GM19397 (cell line): ENCODE data around the gene SLC45A1.

ENCODE experiments used
- ATAC-seq: cut with Tn5 transposase; IDR thresholded peaks from one replicate; pipeline ENCODE4 v1.9.1; 2021; ENCODE audit warnings: mild to moderate bottlenecking, moderate library complexity; ENCODE audit not compliant: unreplicated experiment

SLC45A1 gene

DNA sequence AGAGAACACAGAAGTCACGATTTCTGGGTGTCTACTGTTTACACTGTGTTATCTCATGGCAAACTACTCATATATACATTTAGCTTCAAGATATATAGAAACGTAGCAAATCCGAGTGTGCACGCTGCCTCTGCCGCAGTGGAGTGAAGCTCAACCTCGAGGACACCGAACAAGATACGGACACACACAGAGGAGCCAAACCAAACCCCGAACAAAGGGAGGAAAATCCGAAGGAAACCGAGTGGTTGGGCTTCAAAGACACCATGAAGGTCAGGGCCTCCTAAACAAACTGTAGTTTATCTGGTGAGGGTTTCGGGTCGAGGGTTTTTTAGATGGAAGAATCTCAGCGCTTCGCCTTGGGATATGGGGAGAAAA, 34.5 kb downstream of the SLC45A1 start:
- ATAC-seq = no peak

DNA sequence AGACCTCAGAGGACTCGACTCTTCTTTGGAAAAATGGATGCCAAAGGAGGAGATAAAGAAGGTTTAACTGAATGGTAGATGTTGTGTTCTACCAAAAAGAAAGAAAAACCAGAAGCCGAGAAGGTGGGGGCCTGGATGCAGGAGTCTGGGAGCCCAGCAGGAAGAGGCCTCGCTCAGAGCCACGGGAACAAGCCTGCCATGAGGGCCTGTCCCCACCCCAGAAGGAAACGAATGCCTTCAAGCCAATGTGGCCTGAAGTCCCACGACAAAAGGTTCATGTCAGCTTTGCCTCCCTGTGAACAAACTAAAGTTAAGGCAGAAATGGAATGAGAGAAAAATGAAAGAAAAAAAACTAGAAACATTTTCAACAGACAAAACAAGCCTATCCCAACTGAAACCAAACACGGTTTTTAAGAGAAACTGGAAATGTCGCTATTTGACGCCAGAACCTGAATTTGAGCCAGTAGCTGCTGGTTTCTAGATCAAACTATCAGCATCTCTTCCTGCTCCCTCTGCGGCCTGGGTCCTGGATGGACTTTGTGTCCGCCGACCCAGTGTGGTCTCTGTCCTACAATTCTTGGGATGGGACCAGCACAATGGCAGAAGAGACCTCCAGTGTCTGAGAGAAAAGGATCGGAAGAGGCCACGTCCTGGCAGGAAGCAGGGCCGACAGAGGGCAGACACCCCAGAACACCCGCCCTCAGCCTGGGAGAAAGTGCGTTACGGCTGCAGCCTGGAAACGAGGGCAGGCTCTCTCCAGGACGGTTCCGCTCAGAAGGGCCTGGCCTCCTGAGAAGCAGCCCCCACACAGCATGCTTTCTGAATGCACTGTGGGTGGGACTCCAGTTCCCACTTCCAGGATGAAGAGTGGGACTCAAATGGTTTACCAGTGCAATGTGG, 35.2 kb downstream of the SLC45A1 start:
- no peak for ATAC-seq

DNA sequence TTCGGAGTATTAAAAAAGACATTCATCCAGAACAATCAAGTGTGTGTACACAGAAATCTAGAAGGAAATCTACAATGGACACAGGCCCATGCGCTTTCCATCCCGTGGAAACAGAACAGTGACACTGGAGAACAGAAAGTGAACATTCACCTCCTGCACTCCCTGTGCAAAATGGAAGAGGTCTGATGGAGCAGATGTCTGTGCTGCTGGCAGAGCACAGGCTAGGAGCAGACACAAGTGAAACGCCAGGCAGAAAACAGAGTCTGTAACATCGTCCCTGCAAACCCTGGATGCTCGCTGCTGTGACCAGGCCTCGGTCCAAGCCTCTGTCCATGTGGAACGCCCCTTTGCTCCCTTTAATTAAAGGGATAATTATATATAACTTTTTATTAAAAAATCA, 36.1 kb downstream of the SLC45A1 start:
- no peak for ATAC-seq

DNA sequence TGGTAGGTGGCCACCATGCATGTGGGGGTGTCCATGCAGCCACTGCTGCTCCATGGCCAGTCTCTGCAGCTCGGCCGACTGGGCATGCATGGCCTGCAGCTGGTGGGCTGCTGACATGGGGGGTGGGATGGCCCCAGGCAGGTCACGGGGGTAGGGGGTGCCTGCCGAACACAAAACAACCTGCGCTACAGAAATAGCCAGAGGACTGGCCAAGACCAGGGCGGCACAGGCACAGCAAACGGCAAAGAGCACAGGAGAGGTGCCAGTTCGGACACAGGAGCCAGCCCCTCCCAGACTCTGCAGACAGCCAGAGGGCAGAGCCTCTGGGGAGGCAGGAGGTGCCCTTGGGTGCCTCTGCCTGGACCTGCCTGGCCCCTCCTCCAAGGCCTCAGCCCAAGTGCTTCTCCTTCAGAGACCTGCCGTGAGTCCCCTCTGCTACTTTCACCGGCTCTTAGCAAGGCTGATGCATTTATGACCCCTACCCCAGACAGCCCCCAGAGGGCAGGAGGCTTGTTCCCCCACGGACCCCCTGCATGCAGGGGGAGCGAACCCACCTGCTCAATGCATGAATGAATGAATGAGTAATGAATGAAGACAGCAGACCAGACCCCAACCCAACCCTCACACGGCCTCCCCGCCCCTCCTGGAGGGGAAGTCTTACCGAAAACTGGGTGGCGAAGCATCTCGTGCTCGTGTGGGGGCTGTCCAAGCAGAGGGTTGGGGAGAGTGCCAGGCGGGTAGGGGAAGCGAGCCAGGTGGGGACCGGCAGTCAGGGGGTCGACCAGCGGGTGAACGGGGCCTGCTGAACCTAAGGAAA, 37.7 kb downstream of the SLC45A1 start:
- ATAC-seq = no peak

DNA sequence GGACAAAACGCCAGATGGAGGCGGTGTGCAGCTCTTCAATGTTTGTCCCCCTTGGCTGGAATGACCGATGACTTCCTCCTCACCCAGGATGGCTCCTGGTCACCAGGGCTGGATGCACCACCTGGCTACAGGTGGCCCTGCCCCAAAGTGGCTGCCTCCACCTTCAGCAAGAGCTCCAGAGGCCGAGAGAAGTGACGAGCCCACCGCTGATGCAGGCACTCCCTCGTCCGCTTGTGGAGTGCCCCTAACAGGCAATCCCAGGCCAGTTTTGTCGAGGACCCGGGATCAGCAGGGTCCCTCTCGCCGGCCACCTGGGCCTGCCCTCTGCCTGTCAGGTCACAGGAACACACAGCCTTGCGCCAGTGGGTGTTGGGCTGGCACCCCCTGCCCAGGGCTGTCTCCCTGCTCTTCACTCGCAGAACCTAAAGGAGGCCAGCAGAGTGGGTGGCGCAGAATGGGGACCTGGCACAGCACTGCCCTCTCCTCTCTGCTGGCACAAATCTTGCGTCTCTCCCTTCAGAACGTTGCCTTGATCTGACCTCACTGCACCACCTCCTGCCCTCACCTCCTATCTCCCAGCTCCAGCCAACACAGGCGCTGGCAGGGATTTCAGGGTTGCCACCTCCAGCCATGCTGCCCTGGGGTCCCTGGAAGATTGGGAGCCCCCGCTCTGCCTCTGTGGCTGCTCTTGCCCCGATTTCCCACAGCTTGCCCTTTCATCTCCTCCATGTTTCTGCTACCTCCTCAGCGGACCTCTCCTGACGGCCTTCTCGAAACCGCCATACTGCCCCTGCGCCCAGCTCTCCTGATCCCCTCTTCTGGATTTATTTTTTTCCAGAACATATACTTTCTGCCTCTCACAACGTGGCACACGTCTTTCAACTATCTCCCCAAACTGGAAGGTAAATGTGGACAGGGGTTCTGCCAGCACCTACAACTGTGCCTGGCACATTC, 38.6 kb downstream of the SLC45A1 start:
- no peak for ATAC-seq

DNA sequence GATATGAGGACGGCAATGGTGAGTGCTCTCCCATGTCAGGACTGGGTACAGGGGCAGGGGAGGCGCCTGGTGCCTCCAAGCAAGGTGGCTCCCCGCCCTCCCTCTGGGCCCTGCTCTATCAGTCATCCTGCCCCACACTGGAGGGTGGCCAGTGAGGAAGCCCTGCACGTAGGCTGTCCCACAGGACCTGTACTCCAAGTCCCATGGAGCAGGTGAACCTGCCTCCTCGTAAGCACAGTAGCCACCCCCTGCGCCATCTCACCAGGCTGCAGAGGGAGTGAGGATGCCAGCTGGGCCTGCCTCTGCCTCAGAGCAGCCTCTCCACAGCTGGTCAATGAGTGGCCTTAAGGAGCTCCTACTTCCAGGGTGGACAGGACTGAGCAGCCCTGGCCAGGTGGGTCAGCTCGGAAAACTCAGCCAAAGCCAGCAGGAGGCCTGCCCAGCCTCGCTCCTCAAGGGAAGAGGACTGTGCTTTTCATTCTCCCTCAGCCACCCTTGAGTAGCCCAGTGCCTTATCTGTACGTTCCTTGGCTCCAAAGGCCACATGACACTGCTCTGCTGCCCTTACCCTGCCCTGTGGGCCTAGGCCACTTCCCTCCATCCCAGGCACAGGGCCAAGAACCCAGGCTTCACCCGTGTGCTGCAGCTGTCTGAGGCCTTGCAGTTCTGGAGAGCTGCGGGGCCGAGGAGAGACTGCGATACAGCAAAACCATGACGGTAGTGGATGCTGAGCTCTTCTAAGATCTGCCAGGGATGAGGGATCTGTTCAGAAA, 39.6 kb downstream of the SLC45A1 start:
- ATAC-seq = no peak

DNA sequence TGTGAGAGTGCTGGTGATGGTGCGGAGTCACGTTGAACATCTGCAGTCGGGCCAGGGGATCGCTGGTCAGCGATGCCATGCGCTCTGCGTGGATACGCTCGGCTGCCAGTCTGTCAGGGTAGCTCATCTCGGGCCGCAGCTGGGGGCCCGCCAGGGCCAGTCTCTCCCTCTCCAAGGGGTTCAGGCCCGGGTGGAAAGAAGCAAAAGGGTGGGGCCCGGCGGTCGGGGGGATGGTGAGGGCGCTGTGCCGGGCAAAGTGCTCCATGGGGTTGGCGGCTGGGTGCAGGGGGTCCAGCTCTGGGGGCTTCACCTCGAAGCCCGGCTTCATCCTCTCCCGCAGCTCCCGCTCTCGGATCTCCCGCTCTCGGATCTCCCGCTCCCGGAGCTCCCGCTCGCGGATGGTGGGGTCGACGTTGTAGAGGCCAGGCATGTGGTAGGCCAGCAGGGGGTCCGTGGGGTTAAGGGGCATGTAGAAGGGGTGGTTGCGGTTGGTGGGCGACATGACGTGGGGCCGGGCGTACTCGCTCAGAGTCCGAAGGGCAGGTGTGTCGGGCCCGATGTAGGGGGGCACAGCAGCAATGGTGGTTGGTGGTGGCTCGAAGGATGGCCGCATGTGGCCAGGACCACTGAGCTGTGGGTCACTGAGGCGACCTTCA, 40.5 kb downstream of the SLC45A1 start:
- no peak for ATAC-seq

DNA sequence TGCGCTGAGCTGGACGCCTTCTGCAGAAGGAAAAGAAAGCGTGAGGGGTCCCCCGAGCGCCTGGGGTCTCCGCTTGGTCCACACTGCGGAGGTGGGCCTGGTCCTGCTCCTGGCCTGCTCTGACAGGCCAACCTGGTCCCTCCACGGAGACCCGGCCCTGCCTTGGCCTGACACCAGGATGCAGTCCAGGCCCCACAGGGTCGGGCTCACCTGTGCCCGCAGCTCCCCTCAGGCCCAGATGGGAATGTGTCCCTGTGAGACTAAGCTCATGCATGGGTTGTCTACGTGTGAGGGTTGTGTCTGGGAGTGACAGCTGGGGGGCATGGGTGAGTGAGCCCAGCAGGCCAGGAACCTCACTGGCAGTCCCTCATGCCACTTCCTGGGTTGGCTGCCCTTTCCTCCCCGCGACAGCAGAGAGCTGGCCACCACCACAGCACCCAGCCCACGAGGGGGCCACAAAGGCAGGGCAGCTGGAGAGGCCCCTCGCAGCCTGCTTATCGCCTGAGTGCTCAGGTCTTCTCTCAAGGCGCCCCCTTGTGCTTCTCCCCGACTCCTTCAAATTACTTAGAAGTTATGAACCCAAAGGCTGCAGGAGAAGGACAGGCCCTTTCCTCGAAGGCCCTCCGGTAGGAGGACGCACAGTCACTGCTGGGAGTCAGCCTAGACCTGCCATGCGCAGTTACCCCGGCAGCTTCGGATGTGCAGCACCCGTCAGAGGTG, 41.1 kb downstream of the SLC45A1 start:
- no peak for ATAC-seq

DNA sequence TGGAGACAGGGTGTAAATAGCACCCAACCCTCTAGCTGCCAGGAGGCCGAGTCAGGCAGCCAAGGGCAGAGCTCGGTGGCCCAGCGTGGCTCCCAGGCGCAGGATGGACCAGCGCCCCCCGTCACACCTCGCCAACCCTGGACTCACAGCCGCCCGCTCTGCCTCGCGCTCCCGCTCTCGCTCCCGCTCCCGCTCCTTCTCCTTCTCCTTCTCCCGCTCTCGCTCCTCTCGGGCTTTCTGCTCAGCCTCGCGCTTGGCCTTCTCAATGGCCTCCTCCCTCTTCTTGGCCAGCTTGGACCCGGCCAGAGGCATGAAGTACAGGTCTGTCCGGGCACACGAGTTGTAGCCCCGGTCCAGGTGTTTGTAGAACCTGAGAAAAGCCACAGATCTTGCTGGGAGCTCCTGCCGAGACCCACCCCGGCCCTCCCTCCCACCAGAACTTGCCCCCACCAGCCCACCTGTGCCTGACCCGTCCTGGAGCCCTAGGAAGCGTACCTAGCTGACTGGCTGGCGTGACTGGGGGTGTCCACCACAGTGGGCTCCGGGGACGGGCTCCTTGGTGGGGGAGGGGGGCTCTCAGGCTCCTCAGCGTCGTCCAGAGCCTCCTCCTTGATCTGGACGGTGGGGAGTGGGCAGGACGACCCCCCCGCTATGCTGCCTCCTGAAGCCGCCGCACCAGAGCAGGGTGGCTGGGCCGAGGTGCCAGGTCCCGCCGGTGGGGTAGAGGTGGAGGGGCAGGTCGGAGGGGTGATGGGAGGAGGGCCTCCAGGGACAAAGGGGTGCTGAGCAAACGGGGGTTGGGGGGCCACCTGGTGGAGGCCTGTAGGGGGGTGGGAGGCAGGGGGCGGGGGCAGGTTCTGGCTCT, 41.9 kb downstream of the SLC45A1 start:
- no peak for ATAC-seq

DNA sequence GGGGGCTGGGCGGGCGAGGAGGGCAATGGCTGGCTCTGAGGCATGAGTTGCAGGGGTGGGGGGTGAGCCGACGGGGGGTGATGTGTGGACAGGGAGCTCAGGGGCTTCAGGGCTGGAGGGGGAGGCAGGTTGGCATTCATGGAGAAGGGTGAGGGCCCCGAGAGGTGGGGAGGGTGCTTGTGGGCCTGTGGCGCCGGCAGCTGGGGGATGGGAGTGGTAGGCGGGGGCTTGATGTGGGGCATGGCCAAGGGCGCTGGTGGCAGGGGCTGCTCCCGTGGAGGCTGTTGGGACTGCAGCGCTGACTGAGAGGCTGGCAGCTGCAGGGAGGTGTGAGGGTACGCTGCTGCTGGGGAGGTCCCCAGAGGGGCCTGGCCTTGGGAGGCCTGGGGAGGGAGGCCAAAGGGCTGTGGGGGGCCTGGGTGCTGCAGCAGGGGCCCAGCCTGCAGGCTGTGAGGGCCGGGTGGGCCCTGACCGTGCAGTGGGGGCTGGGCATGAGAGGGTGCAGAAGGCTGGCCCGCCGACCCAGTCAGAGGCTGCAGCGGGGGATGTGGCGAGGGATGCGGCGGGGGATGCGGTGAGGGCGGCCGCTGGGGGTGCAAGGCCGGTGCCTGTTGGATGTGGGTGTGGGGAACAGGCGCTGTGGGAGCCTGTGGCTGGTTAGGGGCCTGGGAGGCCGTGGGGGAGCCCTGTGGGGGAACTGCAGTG, 42.7 kb downstream of the SLC45A1 start:
- no peak for ATAC-seq

DNA sequence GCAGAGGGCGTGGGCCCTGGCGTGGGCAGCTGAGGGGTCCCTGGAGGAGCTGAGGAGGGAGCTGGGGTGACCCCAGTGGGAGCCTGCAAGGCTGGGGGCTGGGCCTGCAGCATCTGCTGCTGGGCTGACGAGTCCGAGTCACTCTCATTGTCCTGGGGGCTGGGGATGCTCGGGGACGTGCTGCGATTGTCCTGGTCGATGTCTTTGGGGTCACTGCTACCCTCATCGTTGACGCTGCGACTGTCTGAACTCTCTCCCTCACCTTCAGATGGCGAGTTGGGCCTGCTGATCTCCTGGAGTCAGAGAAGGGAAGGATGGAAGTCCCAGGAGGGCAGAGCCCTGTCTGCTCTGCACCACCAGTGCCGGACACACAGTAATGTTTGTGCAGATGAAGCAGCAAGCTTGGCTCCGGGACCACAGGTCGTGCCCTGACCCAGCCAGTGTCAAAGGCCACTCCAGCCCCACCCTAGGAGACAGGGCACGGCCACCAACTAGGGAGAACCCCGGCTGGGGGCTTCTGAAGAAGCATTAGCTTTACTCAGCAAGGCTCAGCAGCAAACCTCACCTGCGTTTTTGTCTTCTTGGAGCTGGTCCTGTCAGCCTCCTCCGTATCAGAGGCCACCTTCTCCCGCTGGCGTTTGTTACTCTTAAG, 43.4 kb downstream of the SLC45A1 start:
- ATAC-seq = no peak

DNA sequence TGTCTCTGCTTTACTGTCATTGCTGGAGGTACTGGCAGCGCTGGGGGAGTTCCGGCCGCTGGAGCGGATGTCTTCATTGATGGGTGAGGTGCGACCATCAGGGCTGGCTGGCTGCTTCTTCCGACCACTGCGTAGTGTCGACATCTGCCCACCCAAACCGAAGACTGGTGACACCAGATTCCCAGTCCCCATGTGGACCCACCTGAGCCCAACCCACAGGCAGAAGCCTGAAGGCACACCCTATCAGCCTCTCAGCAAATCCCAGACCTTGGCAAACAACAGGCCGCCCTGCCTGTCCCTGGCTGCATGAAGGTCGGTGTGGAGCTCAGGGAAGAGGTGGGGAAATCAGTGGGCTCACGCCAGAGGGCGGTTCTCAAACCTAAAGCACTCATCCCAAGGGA, 44.8 kb downstream of the SLC45A1 start:
- no peak for ATAC-seq

DNA sequence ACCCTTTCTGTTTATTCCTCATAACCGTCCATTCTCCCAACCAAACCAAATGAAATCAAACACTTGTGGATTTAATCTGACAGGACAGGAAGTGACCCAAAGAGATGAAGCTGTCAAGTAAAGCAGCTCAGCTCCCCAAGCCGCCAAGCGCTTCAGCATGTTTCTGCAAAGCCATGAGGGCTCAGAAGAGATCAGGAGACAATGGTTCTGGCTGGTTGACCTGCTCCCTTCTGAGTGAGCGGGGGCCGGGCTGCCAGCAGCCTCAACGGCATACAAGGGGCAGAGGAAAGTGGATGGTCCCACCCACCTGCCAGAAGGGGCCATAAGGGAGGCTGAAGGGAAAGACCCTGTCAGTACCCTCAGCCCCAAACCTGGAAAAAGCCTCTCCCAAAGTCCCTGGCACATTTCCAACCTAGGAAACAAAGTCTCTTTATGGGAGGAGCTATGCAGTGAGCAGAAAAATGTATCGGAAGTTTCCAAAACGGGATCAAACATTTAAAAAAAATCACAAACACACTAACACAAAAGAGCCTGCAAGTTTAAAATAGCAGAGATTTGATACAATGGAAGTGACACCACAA, 45.4 kb downstream of the SLC45A1 start:
- no peak for ATAC-seq

DNA sequence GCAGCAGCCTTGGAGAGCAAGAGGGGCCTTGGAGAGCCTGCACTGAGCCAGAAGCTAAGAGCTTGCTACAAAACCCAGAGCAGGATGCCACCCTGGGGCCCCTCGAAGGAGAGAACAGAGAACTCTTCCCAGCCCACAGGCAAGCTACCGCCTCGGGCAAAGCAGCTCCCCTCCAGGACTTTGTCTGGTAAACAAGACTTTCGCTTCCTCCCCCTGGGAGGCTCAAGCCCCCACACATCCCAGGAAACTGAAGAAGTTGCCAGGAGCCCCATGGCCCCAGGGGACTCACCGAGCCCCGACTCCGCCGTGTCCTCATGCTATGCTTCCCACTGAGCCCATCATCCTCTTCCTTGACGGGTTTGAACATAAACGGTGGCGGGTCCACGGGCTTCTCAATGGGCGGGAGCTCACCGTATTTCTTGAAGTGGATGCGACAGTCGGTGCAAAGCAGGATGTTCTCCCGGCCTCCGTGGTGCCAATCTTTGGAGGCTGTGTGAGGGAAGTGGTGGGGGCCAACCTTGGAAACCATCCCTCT, 45.9 kb downstream of the SLC45A1 start:
- no peak for ATAC-seq

DNA sequence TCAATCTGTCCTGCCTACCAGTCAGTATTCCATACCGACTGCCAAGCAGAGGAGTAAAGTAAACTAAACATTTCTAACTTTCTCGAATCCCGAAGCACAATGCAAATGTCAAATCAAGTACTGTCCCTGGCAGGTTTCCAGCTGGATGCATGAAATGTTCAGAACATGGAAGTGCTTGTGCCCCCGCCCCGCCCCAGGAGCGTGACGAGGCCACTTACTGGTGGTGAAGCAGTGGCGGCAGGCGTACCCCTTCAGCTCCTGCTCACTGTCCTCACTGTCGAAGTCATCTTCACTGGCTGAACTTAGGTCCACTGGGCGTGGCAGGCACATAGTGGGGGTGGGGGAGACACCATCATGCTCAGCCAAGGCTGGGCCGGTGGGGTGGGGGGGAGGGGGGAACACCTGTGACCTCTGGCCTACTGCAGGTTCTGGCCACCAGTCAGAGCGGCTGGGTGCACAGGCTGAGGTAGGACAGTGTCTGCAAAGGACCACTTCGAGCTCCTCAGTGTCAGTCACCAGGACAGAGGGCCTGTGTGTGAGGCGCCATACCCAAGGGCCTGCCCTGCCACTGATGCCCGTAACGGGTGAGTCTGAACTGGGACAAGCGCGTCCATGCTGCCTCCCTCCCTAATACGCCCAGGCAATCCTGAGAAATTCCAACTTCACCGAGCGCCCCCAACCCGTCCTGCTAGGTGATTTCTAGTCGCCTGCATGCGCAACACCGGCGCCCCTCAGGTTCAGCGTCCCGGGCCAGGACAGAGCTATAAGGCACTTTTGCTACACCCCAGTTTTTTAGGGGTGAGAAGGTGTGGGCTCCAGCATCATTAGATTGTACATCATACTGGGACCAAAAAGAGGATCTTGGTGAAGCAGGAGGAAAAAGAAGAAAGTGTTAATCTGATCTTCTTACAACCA, 46.9 kb downstream of the SLC45A1 start:
- no peak for ATAC-seq
